Measurements from ENCODE around the gene ZNF563.

GRCh38 chr19:12289790-12290065 lies 43.7 kb downstream of the ZNF563 start:
- no peak for TF ChIP-seq CTCF (IDR thresholded peaks at IDR 0.05)
- TF ChIP-seq POLR2A (IDR thresholded peaks at IDR 0.05) = no peak
- no peak for TF ChIP-seq POLR2AphosphoS5 (IDR thresholded peaks at IDR 0.05; ENCODE audit: insufficient read depth in 1 of 2, low read depth in 1 of 2)
